ENCODE data around the gene OR4S2.

Gene OR4S2, protein sequence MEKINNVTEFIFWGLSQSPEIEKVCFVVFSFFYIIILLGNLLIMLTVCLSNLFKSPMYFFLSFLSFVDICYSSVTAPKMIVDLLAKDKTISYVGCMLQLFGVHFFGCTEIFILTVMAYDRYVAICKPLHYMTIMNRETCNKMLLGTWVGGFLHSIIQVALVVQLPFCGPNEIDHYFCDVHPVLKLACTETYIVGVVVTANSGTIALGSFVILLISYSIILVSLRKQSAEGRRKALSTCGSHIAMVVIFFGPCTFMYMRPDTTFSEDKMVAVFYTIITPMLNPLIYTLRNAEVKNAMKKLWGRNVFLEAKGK

DNA sequence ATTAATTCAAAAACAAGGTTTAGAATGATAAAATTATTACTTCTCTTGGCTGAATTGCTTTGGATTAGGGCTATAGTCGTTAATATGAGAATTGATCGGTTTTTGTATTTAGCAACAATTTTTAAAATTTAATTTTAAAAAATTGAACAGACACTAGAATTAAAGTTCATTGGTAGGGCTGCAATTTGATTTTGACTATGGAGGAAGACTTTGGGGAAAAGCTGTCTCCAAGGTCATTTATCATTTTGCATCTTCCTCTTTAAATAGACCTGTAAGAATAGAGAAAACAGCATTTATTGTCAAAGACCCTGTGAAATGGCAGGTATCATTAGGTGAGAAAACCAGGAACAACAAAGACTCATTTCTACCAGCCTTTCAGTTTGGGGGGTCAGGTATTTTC, at the start of gene OR4S2:
Gene OR4S2, plus strand, starts transcription at position 301 of the 400 bp plus-strand sequence. CDS start 2,577 bp downstream, outside the sequence.
- DNase-seq (ENCODE audit: low read depth in 2 of 2): no peak

DNA sequence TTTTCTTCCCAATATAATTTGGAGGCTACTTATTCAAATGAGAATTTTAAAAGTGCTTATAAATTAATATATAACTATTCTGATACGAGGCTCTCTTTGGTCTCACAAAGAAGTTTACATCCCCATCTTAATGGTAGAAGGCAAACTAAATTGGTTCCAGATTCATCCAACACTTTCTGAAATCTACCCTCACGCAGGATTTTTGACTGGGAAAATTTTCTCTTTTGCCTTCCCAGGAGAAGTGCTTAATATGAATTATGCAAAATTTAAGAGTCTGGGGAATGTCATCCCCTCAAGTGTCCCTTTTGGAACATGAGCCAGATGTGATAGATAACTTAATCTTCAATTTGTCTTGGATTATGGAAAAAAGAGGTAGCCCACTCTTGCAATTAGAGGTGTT, 40.6 kb upstream of the OR4S2 start, which contains the start of gene OR4C11:
Gene OR4C11, minus strand, starts transcription at position 101 of the 400 bp plus-strand sequence. CDS start 3,272 bp downstream, outside the sequence.
- no peak for DNase-seq (ENCODE audit: low read depth in 2 of 2)

DNA sequence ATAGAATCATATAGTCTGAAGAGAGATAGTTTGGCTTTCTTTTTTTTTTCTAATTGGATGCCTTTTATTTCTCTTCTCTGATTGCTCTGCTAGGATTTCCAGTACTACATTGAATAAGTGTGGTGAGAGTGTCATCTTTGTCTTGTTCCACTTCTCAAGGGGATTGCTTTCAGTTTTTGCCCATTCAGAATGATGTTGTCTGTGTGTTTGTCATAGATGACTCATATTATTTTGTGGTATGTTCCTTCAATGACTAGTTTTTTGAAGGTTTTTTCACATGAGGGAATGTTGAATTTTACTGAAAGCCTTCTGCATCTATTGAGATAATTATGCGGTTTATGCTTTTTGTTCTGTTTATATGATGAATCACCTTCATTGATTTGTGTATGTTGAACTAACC, 23.6 kb upstream of the OR4S2 start:
- no peak for DNase-seq (ENCODE audit: low read depth in 2 of 2)

DNA sequence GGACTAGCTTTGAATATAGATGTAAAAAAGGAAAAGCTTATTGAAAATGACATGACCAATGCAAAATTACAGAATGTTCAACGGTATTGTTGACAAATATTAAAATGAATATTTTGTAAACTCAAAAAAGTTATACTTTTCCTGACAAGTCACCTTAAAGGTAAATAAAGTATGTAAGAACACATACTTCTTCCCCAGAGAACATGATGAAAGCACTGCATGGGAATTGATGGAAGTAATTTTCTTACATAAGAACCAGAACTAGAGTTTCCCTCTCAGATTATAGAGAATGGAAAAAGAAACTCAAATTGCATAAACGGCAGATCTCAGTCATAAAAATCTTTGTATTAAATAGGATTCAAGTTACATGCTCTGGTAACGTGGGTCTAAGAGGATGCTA, 13.3 kb upstream of the OR4S2 start, which contains the start of gene OR4P4:
Gene OR4P4, plus strand, starts transcription at position 301 of the 400 bp plus-strand sequence.
- no peak for DNase-seq (ENCODE audit: low read depth in 2 of 2)

DNA sequence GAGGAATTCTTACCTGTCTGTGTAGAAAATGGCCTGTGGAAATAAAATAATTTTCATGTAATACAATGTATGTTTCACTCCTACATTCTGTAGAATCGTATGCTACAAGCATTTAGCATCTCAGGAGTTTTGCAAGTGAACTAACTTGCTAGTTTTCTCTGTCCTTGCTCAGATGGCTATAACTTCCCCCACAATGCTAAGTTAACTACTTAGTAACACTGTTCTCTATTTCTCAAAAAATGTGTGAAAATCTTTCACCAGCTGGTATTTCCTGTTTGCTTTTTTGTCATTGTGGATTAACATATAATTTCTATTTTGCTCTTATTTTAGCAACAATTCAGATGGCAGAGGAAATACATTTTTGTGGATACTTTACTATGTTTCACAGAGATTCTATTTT, 4.4 kb downstream of the OR4S2 start:
- DNase-seq (ENCODE audit: low read depth in 2 of 2): no peak

DNA sequence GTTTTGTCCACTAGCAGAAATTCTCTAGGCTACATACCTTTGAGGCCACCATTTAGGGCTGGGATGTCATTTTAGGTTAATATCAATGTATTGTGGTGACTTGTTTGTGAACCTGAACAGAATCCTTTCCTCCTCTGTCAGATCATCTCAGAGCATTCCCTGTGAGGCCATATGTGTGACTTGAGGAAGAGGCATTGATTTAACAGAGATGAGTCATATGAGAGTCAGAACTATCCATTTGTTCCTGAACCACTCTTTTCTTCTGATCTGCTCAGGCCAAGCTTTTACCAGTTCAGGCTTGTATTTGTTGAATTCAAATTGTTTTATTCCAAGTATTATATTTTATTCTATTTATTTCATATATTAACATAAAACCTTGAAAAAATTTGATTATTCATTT, 7.0 kb downstream of the OR4S2 start:
- no peak for DNase-seq (ENCODE audit: low read depth in 2 of 2)

DNA sequence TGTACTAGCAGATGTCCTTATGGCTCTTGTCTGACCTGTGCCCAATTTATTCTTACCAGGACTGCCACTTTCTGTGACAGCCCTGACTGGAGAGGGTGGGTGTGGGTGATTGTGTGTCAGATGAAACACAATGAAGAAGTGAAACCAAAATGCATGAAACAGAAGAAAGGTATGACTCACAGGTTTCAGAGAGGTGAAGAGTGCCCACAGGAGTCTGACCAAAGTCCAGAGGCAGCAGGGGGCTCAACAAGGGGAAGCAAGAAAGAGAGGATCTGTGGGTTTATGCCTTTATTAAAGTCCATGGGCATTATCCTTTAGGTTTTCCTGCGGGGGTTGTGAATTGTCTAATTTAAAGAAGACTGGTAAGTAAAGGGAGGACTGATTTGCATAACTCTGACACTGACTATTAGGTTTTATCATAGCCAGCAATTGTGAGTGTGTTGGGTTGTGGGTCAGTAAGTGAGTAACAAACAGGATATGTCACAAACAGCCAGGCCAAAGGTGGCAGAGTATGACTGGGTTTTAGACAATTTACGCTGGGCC, 10.0 kb downstream of the OR4S2 start:
- no peak for DNase-seq (ENCODE audit: low read depth in 2 of 2)

DNA sequence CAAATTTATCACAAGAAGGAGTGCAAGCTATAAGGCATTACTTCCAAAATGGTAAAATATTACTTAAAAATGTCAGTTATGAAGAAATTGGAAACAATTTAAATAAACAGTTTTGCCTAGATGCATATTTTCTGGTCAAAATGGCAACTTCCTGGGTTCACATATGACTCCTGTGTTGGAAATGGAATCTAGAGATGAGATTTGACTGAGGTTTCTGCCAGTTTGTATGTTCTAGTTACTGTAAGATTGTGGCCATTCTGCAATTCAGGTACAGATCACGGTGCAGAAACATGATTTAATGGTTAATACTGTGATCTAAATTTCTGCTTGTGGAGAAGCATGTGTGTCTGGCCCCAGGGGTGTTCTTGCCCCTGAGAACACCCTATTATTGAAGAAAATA, 10.5 kb downstream of the OR4S2 start:
- DNase-seq (ENCODE audit: low read depth in 2 of 2): no peak

DNA sequence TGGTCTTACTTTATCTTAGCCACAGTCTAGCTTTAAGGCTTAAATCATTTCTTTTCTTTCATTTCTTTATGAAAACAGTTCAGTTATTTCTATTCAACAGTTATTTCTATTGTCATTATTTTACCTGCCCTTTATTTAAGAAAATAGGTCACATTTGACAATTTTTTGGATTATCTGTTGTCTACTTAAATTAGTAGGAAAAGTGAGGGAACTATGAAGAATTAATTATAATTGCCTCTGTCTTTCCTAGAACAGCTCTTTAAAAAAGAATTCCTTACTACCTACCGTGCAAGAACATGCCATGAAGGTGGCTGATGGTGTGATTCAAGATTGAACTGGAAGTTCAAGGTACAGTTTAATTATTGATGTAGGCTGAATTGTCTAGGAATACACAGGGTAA, 13.8 kb downstream of the OR4S2 start, which contains the start of gene OR4C6:
Gene OR4C6, plus strand, starts transcription at position 301 of the 400 bp plus-strand sequence. CDS start 2,966 bp downstream, outside the sequence.
- DNase-seq (ENCODE audit: low read depth in 2 of 2): no peak

DNA sequence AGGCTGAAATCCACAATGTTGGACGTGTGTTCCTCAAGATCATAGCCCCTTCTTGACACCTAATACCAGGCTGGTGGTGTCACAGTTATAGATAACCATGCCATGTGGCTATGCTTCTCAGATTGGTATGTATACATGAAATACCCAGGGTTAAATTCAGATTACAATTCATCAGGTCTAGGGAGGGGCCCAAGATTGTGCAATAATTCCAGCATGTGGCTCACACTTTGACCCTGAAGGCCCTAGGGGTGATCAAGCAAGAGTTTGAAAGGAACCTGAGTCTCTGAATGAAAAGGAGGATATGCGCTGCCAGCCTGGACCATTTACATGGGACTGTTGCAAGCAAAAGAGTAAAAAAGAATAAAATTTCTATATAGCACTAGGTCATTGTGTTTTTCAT, 21.2 kb downstream of the OR4S2 start:
- no peak for DNase-seq (ENCODE audit: low read depth in 2 of 2)

DNA sequence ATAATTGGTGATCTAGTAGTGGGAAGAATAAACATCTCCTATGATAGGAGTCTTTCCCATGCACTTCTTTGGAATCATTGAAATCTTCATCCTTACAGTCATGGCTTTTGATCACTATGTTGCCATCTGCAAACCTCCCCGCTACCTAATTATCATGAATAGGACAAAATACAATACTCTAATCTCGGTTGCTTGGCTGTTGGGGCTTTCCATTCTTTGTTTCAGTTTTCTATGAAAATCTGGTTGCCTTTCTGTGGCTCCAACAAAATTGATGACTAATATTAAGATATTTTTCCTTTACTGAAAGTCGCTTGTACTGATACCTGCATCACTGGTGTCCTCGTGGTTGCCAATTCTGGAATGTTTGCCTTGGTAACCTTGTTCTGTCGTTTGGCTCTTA, 25.7 kb downstream of the OR4S2 start:
- no peak for DNase-seq (ENCODE audit: low read depth in 2 of 2)

DNA sequence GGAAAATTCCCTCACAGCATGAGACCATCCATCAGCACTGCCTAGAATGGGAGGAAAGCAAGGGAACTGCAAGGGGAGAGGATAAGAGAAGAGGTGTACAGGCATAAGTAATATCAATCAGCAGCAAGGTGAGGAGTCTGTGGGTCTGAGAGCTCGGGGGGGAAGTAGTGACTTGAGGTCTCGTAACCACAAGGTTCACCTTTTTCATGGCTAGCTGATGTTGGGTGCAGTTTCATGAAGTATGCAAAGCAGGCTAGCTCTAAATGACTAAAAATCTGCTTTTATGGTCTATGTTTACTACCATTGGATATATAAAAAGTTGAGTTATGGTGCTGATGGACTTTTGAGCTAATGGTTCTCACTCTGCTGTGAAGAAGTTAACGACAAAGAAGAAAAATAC, 49.7 kb downstream of the OR4S2 start:
- no peak for DNase-seq (ENCODE audit: low read depth in 2 of 2)

DNA sequence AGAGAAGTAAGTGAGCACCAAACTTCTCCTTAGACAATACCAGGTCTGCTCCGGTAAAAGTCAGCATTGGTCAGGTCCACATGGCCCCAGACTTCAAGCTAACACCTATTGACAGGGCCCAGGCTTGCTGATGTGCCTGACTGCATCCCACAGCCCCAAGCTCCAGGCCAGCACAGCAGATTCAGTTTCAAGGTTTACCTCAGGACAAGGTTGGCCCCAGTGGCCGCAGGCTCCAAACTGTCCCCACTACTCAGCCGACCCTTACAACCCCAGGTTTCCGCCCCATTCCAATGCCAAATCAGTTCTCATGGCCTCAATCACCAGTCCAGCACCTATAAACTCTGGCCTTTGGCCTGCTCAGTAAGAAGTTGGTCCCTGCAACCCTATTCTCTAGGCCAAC, 53.3 kb downstream of the OR4S2 start:
- DNase-seq (ENCODE audit: low read depth in 2 of 2): no peak
